HG02973 (cell line): Measurements from ENCODE around the gene EPOP.
A peak's percentile ranks its signal among the peaks of the same experiment; 100 is the strongest.

Experiments
- ATAC-seq: cut with Tn5 transposase; IDR thresholded peaks from one replicate; pipeline ENCODE4 v1.9.1; 2021; ENCODE audit warnings: moderate library complexity; ENCODE audit not compliant: unreplicated experiment

The EPOP gene

DNA sequence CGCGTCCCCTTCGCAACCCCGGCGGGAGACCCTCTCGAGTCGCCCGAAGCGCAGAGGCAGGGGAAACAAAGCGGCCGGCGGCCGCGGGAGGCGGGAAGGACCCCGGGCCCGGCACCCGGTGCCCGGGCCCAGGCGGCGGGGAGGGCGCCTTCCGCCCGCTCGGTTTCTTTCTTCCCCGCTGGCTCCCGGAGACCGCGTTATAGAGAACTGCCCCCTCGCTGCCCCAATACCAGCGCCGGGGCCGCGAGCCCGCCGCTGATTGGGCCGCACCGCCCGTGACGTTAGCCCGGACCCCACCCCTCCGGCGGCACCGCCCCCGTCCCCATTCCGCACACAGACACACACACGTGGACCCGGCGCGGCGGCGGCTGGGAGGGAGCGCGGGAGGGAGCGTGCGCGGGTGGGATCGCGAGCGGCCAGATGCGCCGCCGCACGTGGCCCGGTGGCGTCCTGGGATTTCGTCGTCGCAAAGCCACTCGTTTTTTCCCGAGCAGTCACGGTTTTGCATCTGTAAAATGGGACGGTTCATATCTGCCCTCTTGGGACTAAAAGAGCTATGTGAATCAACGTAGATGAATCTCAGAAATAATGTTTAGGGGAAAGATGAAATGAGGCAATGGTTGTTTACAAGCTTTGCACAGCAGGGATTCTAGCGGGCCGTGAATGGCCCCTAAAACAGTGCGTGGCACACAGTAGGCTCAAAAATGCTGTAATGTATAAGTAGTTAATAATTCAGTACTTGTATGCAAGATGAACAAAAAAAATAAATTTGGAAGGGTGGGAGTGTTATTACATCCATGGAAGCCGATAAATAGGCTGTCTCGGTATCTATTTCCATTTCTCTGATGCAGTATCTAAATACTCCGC, at the start of gene EPOP:
Gene EPOP, minus strand, starts transcription at position 209 of the 867 bp plus-strand sequence. CDS start 462 bp downstream, outside the sequence.
- ATAC-seq, result peak; percentile 52

DNA sequence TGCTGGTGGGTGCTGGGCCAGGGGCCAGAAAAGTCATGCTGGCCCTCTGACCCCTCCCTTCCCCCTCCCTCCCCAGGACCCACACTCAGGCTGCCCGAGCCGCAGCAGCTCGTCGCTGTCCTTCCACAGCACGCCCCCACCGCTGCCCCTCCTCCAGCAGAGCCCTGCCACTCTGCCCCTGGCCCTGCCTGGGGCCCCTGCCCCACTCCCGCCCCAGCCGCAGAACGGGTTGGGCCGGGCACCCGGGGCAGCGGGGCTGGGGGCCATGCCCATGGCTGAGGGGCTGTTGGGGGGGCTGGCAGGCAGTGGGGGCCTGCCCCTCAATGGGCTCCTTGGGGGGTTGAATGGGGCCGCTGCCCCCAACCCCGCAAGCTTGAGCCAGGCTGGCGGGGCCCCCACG, 47.0 kb upstream of the EPOP start:
- no peak for ATAC-seq

DNA sequence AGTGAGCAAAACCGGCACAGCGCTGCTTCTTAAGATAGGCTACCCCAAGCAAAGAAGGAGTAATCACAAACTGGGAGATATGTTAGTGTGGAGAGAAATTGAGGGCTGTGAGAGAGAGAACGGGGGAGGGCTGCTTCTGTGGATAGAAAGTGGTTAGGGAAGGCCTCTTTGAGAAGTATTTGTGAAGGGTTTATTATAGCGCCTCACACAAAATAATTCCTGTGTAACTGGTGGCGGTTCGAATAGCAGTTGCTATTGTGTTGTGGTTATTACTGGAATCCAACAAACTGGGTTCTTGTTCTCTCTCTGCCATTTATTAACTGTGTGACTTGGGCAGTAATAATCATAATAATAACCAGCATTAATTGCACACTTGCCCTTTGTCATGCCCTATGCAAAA, 46.2 kb upstream of the EPOP start:
- no peak for ATAC-seq

DNA sequence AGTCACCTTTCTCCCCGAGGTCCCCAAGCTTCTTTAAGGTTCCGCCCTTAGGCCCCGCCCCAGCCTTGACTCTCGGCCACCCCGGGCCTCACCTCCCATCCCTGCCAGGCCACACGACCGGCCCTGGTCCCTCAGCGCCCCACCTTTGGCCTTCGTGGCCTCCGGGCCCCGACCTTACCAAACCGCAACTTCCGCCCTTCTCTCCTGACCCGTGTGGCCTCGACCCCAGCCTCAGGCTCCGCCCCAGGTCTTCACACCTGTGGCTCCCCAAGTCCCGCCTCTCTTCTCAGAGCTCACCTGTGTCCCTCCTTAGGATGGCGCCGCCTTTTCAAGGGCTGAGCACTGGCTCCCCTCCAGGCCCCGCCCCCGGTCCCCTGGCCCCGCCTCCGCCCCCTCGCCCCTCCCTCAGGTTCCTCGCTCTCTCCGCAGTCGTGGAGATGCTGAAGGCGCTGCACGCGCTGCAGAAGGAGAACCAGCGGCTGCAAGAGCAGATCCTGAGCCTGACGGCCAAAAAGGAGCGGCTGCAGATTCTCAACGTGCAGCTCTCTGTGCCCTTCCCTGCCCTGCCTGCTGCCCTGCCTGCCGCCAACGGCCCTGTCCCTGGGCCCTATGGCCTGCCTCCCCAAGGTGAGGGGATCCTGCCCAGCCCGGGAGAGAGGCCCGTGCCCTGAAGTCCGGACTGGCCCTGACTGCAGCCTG, 45.3 kb upstream of the EPOP start:
- ATAC-seq, result no peak

DNA sequence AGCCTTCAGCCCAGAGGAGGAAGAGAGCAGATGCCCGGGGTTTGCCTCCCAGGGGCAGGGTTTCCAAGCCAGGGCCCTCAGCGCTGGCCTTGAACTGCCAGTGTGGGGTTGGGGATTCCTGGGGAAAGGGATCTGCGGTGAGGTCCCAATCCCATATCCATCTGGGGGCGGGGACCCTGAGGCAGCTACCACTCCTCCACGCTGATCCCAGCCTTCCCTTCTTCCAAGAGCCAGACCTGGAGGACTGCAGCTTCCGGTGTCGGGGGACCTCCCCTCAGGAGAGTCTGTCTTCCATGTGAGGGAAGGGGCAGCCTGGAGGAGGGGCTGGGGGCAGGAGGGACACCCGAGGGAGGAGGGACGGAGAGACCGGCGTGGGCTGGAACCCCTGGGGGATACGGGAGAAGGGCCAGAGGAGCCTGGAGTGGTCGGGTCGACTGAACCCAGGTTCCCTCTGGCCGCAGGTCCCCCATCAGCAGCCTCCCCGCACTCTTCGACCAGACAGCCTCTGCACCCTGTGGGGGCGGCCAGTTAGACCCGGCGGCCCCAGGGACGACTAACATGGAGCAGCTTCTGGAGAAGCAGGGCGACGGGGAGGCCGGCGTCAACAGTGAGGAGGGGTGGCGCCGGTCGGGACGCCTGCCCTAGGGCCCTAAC, 44.7 kb upstream of the EPOP start:
- no peak for ATAC-seq

- ATAC-seq, result no peak
Observed at GRCh38 chr17:38717139-38717745, 42.5 kb upstream of the EPOP start.

DNA sequence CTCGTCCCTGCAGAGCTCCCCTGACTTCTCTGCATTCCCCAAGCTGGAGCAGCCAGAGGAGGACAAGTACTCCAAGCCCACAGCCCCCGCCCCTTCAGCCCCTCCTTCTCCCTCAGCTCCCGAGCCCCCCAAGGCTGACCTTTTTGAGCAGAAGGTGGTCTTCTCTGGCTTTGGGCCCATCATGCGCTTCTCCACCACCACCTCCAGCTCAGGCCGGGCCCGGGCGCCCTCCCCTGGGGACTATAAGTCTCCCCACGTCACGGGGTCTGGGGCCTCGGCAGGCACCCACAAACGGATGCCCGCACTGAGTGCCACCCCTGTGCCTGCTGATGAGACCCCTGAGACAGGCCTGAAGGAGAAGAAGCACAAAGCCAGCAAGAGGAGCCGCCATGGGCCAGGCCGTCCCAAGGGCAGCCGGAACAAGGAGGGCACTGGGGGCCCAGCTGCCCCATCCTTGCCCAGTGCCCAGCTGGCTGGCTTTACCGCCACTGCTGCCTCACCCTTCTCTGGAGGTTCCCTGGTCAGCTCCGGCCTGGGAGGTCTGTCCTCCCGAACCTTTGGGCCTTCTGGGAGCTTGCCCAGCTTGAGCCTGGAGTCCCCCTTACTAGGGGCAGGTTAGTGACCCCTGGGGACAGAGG, 41.7 kb upstream of the EPOP start:
- no peak for ATAC-seq

GRCh38 chr17:38715216-38715943, 40.6 kb upstream of the EPOP start:
- ATAC-seq, result no peak

DNA sequence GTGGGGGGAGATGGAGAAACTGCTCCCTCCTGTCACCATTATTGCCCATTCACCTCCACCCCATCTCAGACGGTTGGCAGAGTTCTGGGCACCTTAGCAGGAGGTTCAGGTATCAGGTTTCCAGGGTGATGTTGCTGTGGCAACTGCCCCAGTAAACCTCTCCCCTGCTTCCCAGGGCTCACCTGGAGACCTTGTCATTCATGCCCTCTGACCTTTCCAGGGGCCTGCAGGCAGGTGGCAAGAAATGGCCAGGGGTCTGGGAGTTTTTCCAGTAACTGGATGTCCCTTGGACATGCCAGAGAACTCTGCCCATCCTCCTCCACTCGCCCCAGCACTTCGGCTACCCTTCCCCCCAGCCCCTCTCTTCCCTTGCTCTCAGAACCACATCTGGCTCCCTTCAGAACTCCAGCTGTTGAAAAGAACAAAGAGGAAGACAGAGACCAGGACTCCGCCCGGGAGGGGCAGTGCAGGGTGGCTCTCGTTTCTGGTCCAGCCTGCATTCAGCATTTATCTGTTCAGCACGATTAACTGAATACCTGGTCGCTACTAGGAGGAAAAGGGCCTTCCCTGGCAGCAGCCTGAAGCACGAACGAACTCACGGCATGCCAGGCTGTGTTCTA, 38.8 kb upstream of the EPOP start:
- no peak for ATAC-seq

DNA sequence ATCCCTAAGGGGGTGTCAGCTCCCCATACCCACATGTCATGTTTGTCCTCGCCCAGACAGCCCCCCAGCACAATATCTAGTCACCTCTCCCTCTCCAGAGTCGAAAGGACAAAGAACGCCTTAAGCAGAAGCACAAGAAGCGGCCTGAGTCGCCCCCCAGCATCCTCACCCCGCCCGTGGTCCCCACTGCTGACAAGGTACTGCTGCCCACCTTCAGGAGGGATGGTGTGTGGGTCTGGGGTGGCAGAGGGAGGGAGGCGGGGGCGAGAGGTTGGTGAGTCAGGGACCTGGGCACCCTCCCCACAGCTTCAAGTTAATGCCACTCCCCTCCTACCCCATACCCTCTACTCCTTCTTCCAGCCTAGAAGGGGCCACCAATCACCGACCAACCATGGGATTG, 37.8 kb upstream of the EPOP start:
- ATAC-seq, result no peak

DNA sequence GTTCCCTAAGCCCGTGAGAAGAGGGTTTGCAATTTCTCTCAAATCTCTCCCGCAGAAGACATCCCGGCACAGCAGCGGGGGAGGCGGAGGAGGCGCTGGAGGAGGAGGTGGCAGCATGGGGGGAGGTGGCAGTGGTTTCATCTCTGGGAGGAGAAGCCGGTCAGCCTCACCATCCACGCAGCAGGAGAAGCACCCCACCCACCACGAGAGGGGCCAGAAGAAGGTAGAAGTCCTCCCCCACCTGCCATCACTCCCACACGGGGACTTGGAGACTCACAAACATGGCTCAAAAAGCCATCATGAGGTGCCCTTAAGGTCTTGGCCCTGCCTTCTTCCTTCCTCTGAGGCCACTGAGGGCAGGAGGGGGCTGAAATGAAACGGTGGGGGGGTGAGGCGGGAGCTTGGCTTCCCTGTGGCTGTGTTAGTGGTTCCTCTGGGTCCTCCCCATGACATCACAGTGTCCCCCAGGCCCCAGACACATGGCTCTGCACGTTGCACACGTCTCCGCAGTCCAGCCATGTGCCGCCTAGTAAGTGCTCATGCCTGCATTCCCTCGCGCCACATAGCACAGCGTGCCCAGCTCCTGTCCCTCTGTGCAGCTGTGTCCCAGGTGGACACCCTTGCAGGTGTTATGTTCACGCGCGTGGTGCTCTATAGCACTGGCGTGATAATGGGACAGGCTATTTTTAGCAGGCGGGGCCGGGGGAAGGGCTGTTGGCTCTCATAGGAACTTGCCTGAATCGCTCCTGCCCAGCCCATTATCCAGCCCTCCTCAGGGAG, 37.2 kb upstream of the EPOP start:
- ATAC-seq, result no peak

- ATAC-seq, result no peak
Observed at GRCh38 chr17:38710985-38711384, 36.2 kb upstream of the EPOP start.

DNA sequence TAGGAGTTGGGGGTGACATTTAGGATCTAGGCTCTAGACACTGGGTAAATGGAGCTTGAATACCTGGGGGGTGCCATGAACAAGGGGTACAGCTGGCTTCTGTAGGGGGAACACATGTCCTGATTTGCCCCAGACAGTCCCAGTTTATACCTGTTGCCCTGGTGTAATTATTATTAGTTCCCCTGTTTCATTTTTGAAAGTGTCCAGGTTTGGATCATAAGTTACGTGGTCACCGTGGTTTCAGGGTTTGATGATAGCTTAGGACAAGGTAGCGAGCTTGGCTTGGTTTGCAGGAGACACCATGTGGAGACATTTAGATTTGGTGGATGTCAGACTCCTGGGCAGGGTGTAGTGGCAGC, 35.8 kb upstream of the EPOP start:
- ATAC-seq, result no peak

DNA sequence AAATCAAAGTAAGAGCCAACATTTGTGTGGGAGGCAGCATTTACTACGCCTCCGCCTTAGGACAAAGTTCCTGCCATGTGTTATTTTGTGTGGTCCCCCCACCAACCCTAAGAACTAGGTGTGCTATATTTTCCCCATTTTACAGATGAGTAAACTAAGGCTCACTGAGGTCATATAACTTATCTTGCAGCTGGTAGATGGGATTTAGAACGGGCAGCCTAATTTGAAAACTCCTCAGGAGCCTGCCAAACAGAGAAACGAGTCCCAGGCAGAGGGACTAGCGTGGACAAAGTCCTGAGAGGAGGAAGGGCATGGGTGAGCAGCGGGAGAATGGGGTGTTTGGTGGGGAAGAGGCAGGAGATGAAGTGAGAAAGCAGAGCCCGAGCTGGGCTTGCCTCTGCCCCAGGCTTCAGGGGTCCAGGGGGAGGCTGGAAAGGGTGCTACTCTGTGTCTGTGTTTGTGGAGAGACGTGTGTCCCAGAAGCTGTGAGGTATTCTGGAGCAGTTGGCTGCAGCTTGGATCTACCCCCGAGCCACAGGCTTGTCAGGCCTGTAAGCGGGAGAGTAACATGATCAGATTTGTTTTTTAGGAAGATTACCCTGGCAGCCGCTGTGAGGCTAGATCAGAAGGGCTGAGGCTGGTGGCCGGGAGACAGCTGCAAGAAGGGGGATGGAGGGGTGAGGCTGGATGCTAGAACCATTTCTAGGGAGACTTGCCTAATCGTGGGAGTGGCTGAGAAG, 35.3 kb upstream of the EPOP start:
- ATAC-seq, result no peak

DNA sequence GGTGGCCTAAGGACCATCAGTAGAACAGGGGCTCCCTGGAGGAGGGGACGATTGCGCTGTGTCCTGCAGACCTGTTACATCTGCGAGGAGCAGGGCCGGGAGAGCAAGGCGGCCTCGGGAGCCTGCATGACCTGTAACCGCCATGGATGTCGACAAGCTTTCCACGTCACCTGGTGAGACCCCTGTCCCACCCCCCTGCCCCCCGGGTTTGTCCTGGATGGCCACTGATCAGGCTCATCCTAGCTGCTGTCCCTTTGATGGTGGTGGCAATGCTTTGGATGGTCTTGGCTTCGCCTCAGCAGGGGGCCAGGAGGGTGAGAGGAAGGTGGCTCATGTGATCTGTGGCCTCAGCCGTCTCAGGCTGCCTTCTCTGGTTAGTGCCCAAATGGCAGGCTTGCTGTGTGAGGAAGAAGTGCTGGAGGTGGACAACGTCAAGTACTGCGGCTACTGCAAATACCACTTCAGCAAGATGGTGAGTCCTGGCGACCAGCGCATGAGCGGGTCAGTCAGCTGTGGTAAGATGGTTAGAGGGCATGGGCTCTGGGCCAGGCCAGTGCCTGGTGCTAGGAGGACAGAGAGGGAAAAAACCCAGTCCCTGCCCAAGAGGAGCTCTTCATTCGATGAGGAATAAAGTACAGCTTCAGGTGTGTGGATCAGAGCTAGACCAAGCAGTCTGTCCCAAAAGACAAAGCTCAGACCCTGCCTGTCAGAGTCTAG, 34.5 kb upstream of the EPOP start:
- no peak for ATAC-seq

DNA sequence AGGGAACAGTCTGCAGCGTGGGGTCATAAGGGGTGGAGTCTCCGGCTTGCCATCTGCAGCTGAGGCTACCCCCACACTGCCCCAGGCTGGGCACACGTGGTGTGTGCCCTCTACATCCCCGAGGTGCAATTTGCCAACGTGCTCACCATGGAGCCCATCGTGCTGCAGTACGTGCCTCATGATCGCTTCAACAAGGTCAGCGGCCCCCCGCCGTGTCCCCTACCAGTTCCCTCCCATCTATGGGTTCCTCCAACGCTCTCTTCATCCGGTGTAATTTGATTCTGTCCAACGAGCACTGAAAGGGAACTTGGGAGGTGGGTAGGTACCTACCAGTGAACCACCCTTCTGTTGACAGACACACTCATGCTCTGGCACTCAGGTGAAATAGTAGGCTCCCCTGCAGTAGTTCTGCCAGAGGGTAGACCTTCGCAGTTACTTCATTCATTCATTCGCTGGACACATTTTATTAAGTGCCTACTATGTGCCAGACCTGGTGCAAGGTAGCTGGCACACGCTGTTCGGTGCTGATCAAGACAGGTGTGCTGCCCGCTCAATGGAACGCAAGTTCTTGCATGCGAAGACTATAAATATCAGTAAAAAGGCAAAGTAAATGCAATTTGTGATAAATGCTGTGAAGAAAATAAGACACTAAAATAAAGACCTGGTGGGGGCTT, 33.1 kb upstream of the EPOP start:
- ATAC-seq, result no peak

DNA sequence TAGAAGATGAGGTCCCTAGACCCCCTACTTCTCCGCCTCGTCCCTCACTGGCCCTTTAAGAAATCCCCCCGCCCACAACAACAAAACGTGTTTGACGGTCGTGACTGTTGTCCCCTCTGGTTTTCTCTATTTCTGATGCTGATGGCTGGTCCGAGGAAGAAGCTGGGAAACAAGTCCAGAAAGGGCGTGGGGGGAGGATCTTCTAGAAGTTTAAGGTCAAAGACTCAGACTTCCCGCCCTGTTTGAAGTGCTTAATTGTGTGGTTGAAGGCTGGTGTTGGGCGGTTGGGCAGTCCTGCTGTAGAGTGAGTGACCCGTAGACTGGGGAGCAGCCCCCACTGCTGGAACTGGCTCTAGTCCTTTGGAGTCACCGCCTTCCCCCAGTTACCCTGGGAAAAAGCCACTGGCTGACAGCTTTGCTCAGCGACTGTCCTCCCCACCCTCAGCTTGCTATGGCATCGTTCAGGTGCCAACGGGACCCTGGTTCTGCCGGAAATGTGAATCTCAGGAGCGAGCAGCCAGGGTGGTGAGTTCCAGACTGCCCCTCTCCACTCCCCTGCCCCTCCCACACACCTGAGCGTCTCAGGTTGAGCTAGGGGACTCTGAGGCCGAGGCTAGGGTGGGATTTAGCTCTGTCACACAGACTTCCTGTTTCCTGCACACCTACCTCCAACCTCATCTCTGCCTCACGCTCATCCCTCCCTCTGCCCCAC, 31.9 kb upstream of the EPOP start:
- no peak for ATAC-seq
